HAP-1 (cell line): ENCODE data around the gene RFPL2.

ENCODE experiments used
- DNase-seq, 2 experiments: peaks; one replicate each; pipeline ENCODE4 v3.0.0-alpha.2; 2016 to 2020; ENCODE audit warnings: low spot score in 2 of 2
- H3K27me3 ChIP-seq: fragments of 250-450 bp; sonication (Bioruptor Pico); 2 replicates; pipeline ENCODE4 v1.5.1; 2020; ENCODE audit warnings: low read depth, mild to moderate bottlenecking, moderate library complexity
- H3K36me3 ChIP-seq: fragments of 250-450 bp; sonication (Bioruptor Pico); replicated peaks from 2 replicates; pipeline ENCODE4 v1.5.1; 2020; ENCODE audit warnings: mild to moderate bottlenecking
- H3K4me1 ChIP-seq: fragments of 250-450 bp; sonication (Bioruptor Pico); 2 replicates; pipeline ENCODE4 v1.5.1; 2020; ENCODE audit warnings: mild to moderate bottlenecking
- H3K4me3 ChIP-seq: fragments of 250-450 bp; sonication (Bioruptor Pico); 2 replicates; pipeline ENCODE4 v1.5.1; 2020; ENCODE audit warnings: mild to moderate bottlenecking, moderate library complexity
- H3K9me3 ChIP-seq: fragments of 250-450 bp; sonication (Bioruptor Pico); 2 replicates; pipeline ENCODE4 v1.5.1; 2020; ENCODE audit warnings: mild to moderate bottlenecking, moderate library complexity
- in situ Hi-C: fragments of 300-500 bp; cut with MboI; formaldehyde crosslinking; loops from 3 replicates; pipeline ENCODE4 v1.14.3; 2020; ENCODE audit warnings: low sequenced_read_pairs, inconsistent platforms, mixed read lengths

Gene RFPL2

GRCh38 chr22:32204856-32205722 lies at the start of gene RFPL2:
TSS of gene RFPL2 (minus strand) at chr22:32205073. CDS start at chr22:32202451, 2,622 bp downstream.
- Histone ChIP-seq H3K9me3 (no peaks in the 10 kb centered on the region), H3K4me3 (no peak within 1 kb of the TSS), H3K36me3 (no peaks in the 10 kb centered on the region), H3K27me3 (peaks cover 2% of the 10 kb centered on the region; the same call in 1 of the 2 replicates), H3K4me1 (no peaks in the 10 kb centered on the region)
- DNase-seq: no peak
- in situ Hi-C loops: no loop called here

DNA sequence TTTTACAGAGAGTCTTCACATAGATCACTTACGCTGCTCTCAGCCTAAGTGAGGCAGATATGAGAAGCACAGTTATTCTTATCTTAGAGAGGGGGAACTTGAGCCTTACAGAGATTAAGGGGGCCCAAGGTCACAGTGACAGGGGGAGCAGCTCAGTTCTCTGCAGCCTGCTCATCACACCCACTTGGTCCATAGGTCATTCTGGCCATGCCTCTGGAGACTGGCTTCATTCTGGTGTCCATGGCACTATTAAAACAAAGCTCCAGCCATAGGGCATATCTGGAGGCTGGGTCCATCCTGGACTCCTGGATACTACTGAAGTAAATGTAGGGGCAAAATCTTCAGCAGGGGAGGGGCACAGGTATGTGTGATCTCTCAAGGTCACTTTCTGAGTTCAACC lies 44.4 kb upstream of the RFPL2 start:
- Histone ChIP-seq H3K36me3 (no peaks in the 10 kb centered on the region), H3K4me1 (no peaks in the 10 kb centered on the region), H3K4me3 (no peak overlapping the region), H3K27me3 (no peaks in the 10 kb centered on the region), H3K9me3 (no peaks in the 10 kb centered on the region)
- DNase-seq: no peak
- in situ Hi-C loops: no loop called here

DNA sequence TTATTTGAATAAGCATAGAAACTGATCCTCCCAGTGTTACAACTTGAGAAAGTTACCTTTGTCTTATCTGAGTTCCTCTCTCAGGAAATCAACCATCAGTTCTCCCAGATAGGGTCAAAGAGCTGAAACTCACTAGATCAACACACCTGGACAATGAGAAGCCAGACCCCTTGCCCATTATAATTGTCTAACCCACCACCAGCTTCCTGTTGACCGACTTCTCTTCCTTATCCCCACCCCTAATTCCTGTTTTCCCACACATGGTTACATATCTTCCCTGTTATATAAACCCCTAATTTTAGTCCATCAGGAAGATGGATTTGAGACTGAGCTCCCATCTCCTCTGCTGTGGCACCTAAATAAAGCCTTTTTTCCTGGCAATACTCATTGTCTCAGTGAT lies 43.4 kb upstream of the RFPL2 start:
- Histone ChIP-seq H3K36me3 (no peaks in the 10 kb centered on the region), H3K27me3 (peaks cover 2% of the 10 kb centered on the region), H3K9me3 (no peaks in the 10 kb centered on the region), H3K4me3 (no peak overlapping the region), H3K4me1 (no peaks in the 10 kb centered on the region)
- in situ Hi-C loops: no loop called here
- DNase-seq: no peak

- no peak for DNase-seq
- H3K36me3 ChIP-seq: no peaks in the 10 kb centered on the region
- H3K9me3 ChIP-seq: no peaks in the 10 kb centered on the region
- H3K4me3 ChIP-seq: no peak overlapping the region
- in situ Hi-C loops: no loop called here
- H3K4me1 ChIP-seq: no peaks in the 10 kb centered on the region
- H3K27me3 ChIP-seq: peaks cover 8% of the 10 kb centered on the region
Observed at GRCh38 chr22:32246166-32246565, 41.3 kb upstream of the RFPL2 start.

GRCh38 chr22:32245042-32245441 lies 40.2 kb upstream of the RFPL2 start:
- Histone ChIP-seq H3K4me3 (no peak overlapping the region), H3K9me3 (no peaks in the 10 kb centered on the region), H3K36me3 (no peaks in the 10 kb centered on the region), H3K27me3 (peaks cover 8% of the 10 kb centered on the region), H3K4me1 (no peaks in the 10 kb centered on the region)
- in situ Hi-C loops: no loop called here
- DNase-seq: no peak

DNA sequence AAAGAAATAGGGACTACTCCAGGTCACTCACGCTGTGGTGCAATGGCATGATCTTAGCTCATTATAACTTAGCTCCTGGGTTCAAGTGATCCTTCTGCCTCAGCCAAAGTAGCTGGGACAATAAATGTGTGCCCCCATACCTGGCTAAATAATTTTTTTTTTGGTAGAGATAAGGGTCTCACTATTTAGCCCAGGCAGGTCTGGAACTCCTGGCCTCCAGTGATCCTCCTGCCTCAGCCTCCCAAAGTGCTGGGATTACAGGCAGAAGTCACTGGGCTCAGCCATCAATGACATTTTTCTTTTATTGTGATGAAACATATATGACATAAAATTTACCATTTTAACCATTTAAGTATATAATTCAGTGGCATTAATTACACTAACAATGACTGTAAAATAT lies 39.7 kb upstream of the RFPL2 start:
- Histone ChIP-seq H3K9me3 (no peaks in the 10 kb centered on the region), H3K4me1 (no peaks in the 10 kb centered on the region), H3K36me3 (no peaks in the 10 kb centered on the region), H3K27me3 (peaks cover 8% of the 10 kb centered on the region), H3K4me3 (no peak overlapping the region)
- no peak for DNase-seq
- in situ Hi-C loops: no loop called here

DNA sequence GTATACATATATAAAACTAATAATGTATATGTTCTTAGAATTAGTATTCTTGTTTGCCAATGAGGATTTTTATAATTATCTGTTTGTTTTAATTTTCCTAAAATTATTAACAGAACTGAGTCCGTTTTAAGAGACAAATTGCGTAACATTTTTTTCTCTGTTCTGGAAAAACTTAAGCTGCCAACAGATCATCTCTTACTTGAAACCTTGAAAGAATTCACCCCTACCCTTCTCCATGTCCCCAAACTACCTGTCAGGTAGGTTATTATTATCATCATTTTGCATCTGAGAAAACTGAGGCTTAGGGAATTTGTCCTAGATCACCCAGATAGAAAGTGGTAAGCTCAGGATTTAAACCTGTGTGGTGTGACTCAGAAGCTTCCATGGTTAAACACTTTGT lies 35.6 kb upstream of the RFPL2 start:
- H3K36me3 ChIP-seq: no peaks in the 10 kb centered on the region

GRCh38 chr22:32237906-32238305 lies 33.0 kb upstream of the RFPL2 start:
- H3K27me3 ChIP-seq: peaks cover 3% of the 10 kb centered on the region; the same call in 1 of the 2 replicates
- in situ Hi-C loops: no loop called here
- H3K36me3 ChIP-seq: no peaks in the 10 kb centered on the region
- no peak overlapping the region for H3K4me3 ChIP-seq
- no peaks in the 10 kb centered on the region for H3K4me1 ChIP-seq
- DNase-seq: no peak
- H3K9me3 ChIP-seq: no peaks in the 10 kb centered on the region

More for the DNA sequence above, 35.6 kb upstream of the RFPL2 start:
- Histone ChIP-seq H3K4me1 (no peaks in the 10 kb centered on the region), H3K4me3 (no peak overlapping the region), H3K9me3 (no peaks in the 10 kb centered on the region), H3K27me3 (peaks cover 8% of the 10 kb centered on the region)
- no peak for DNase-seq
- in situ Hi-C loops: no loop called here

DNA sequence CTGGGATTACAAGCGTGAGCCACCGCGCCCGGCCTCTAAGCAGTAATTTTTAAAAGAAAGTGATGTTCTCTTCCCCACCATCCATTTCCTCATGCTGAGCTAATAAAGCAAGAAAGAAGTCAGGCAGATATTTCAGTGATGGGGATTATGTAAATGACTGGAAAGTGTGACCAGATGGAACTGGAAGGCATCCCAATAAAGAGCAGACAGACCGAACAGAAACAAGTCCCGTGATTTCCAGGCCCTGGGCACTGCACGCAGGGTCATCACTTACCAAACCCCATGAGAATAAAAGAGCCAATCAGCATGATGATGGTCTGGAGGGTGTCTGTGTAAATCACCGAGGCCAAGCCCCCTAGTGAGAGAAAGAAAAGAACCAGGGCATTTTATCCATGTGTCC lies 32.1 kb upstream of the RFPL2 start:
- Histone ChIP-seq H3K36me3 (no peaks in the 10 kb centered on the region), H3K9me3 (no peaks in the 10 kb centered on the region), H3K27me3 (peaks cover 2% of the 10 kb centered on the region; the same call in 1 of the 2 replicates), H3K4me3 (no peak overlapping the region), H3K4me1 (no peaks in the 10 kb centered on the region)
- no peak for DNase-seq
- in situ Hi-C loops: no loop called here

- Histone ChIP-seq H3K4me1 (no peaks in the 10 kb centered on the region), H3K4me3 (no peak overlapping the region), H3K27me3 (peaks cover 3% of the 10 kb centered on the region), H3K9me3 (no peaks in the 10 kb centered on the region), H3K36me3 (no peaks in the 10 kb centered on the region)
- no peak for DNase-seq
- in situ Hi-C loops: no loop called here
Observed at GRCh38 chr22:32233091-32233490, 28.2 kb upstream of the RFPL2 start.

- no peak for DNase-seq
- no peaks in the 10 kb centered on the region for H3K9me3 ChIP-seq
- H3K27me3 ChIP-seq: peaks cover 3% of the 10 kb centered on the region
- H3K36me3 ChIP-seq: no peaks in the 10 kb centered on the region
- no peak overlapping the region for H3K4me3 ChIP-seq
- H3K4me1 ChIP-seq: no peaks in the 10 kb centered on the region
- in situ Hi-C loops: no loop called here
Observed at GRCh38 chr22:32232191-32232830, 27.4 kb upstream of the RFPL2 start.

GRCh38 chr22:32226326-32227104 lies 21.6 kb upstream of the RFPL2 start:
- Histone ChIP-seq H3K4me3 (no peak overlapping the region), H3K27me3 (peaks cover 4% of the 10 kb centered on the region), H3K36me3 (no peaks in the 10 kb centered on the region), H3K9me3 (no peaks in the 10 kb centered on the region), H3K4me1 (no peaks in the 10 kb centered on the region)
- in situ Hi-C loops: no loop called here
- no peak for DNase-seq

- H3K4me3 ChIP-seq: no peak overlapping the region
- in situ Hi-C loops: no loop called here
- H3K36me3 ChIP-seq: no peaks in the 10 kb centered on the region
- H3K4me1 ChIP-seq: no peaks in the 10 kb centered on the region
- no peaks in the 10 kb centered on the region for H3K9me3 ChIP-seq
- no peak for DNase-seq
- H3K27me3 ChIP-seq: peaks cover 16% of the 10 kb centered on the region
Observed at GRCh38 chr22:32222991-32223390, 18.1 kb upstream of the RFPL2 start.

DNA sequence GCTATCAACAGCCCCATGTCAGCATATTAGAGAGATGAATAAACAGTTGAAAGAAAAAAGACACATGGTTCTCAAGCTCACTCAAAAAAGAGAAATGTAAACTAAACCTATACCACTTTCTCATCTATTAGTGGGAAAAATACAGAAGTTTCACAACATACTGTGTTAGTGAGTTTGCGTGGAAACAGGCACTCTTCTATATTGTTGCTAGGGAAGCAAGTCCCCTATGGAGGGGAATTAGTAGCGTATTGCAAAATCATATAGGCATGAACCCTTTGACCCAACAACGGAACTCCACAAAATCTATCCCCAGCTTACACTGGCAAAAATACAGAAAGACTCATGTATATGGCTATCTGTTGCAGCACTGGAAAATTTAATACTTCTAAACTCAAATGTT lies 14.2 kb upstream of the RFPL2 start:
- in situ Hi-C loops: no loop called here
- peaks cover 19% of the 10 kb centered on the region for H3K27me3 ChIP-seq
- no peak overlapping the region for H3K4me3 ChIP-seq
- DNase-seq: no peak
- no peaks in the 10 kb centered on the region for H3K9me3 ChIP-seq
- no peaks in the 10 kb centered on the region for H3K4me1 ChIP-seq
- H3K36me3 ChIP-seq: no peaks in the 10 kb centered on the region
